Measurements from ENCODE around the gene NFIB. TPM values are rescaled to one million over a fixed set of nuclear protein-coding genes. Genes with fewer than 3 reads are reported as not detected.

Gene NFIB
- total and polyA plus RNA-seq, 4 experiments from 2014 or later: not detected

DNA sequence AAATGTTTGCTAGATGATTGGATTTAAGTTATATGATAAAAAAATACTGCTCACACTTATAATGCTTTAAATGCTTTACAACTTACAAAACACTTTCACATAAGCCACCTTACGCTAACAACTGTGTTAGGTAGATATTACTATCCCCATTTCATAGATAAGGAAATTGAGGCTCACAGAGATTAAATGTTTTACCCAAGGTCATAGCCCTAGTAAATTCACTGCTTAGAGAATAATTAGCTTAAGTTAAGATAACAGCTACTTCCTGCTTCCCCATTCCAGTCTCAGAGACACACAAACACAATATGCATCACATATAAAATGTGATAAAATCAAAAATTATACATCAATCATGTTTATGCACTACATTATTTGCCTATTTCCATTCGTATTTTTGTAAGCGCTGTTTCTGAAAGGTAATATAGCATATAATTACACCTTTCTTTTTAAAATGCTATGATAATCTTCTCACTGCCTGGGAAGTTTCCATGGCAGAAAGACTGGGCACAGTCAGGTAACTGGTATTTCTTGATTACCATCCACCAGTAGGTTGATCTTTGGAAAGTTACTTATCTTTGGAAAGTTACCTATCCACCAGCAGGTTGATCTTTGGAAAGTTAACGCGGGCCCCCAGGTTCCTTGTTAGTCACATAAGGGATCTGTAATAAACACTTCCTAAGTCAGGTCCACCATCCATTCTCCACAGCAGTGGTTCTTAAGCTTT, 101.1 kb downstream of the NFIB start:
- Histone ChIP-seq H3K27ac (ENCODE audit: low read depth, low read length) (no peak overlapping the region), H3K9me3 (ENCODE audit: control insufficient read depth in 1 of 2, low read length in 2 of 2) (no peaks in the 10 kb centered on the region), H3K36me3 (ENCODE audit: insufficient read depth, low read length) (no peaks in the 10 kb centered on the region), H3K27me3 (ENCODE audit: insufficient read depth, low read length) (no peaks in the 10 kb centered on the region), H3K4me1 (ENCODE audit: insufficient read depth, low read length) (no peaks in the 10 kb centered on the region), H3K4me3 (ENCODE audit: low read length in 2 of 2) (no peak overlapping the region)
- Mint-ChIP-seq H3K36me3 (no peaks in the 10 kb centered on the region), H3K27ac (no peak overlapping the region), H3K4me1 (no peaks in the 10 kb centered on the region), H3K27me3 (peaks cover 2 to 5% of the 10 kb centered on the region in 2 donors), H3K4me3 (no peak overlapping the region), H3K9me3 (peaks cover 0 to 2% (median 0%) of the 10 kb centered on the region in 8 donors)
- ChIA-PET POLR2A (ENCODE audit: partially characterized antibody) (no interaction called here), CTCF (ENCODE audit: partially characterized antibody) (no interaction called here)
- no peak for DNase-seq
- intact Hi-C loops (cut with micrococcal nuclease): no loop called here

- H3K27ac ChIP-seq (ENCODE audit: low read depth, low read length): no peak overlapping the region
- intact Hi-C loops (cut with micrococcal nuclease): no loop called here
- Mint-ChIP-seq H3K4me1 (no peaks in the 10 kb centered on the region), H3K9me3 (peaks cover 0 to 2% (median 0%) of the 10 kb centered on the region in 8 donors), H3K27me3 (peaks cover 2 to 5% of the 10 kb centered on the region in 2 donors), H3K27ac (no peak overlapping the region), H3K36me3 (no peaks in the 10 kb centered on the region), H3K4me3 (no peak overlapping the region)
- no peaks in the 10 kb centered on the region for H3K9me3 ChIP-seq (ENCODE audit: control insufficient read depth in 1 of 2, low read length in 2 of 2)
- H3K27me3 ChIP-seq (ENCODE audit: insufficient read depth, low read length): no peaks in the 10 kb centered on the region
- no peak overlapping the region for H3K4me3 ChIP-seq (ENCODE audit: low read length in 2 of 2)
- CTCF ChIA-PET (ENCODE audit: partially characterized antibody): no interaction called here
- DNase-seq: no peak
- POLR2A ChIA-PET (ENCODE audit: partially characterized antibody): no interaction called here
- no peaks in the 10 kb centered on the region for H3K36me3 ChIP-seq (ENCODE audit: insufficient read depth, low read length)
- H3K4me1 ChIP-seq (ENCODE audit: insufficient read depth, low read length): no peaks in the 10 kb centered on the region
Measured at GRCh38 chr9:14212077-14212476, 101.9 kb downstream of the NFIB start.

DNA sequence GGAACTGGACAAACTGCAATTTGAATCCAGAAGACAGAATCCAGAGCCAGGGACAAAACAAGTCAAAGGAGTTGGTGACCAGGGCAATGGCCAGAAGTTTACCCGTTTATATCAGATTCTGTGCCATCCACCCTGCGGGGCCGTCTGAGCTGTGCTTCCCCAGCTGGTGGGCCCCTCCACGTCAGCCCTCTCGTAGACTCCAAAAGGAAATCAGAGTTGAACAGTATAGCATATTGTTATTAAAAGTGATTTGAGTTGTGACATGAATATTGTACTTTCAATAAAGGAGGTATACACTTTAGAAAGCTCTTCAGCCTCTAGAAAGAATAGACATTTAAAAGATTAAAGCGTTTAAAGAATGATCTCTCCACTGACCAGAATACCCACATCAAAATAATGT, 102.4 kb downstream of the NFIB start:
- Mint-ChIP-seq H3K4me3 (no peak overlapping the region), H3K36me3 (no peaks in the 10 kb centered on the region), H3K9me3 (peaks cover 0 to 2% (median 0%) of the 10 kb centered on the region in 8 donors), H3K27ac (no peak overlapping the region), H3K27me3 (peaks cover 2 to 5% of the 10 kb centered on the region in 2 donors), H3K4me1 (no peaks in the 10 kb centered on the region)
- intact Hi-C loops (cut with micrococcal nuclease): no loop called here
- Histone ChIP-seq H3K4me3 (ENCODE audit: low read length in 2 of 2) (no peak overlapping the region), H3K27me3 (ENCODE audit: insufficient read depth, low read length) (no peaks in the 10 kb centered on the region), H3K36me3 (ENCODE audit: insufficient read depth, low read length) (no peaks in the 10 kb centered on the region), H3K9me3 (ENCODE audit: control insufficient read depth in 1 of 2, low read length in 2 of 2) (no peaks in the 10 kb centered on the region), H3K27ac (ENCODE audit: low read depth, low read length) (no peak overlapping the region), H3K4me1 (ENCODE audit: insufficient read depth, low read length) (no peaks in the 10 kb centered on the region)
- ChIA-PET CTCF (ENCODE audit: partially characterized antibody) (no interaction called here), POLR2A (ENCODE audit: partially characterized antibody) (no interaction called here)
- DNase-seq: no peak

DNA sequence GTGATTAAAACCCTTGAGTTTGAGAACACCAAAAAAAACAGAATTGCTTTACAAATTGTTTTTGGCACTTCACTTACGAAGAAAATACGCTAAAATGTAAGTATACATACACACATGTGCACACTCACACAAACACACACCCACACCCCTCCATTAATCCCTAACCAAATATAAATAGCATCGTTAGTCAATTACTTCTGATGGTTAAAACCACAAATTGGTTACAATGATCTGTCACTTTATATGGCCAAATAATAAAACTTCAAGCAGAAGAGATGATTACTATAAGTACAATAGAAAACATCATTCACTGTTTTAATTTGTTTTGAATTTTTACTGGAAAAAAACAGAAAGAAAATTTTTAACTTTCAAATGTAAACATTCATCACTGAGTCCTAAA, 103.5 kb downstream of the NFIB start:
- no peaks in the 10 kb centered on the region for H3K9me3 ChIP-seq (ENCODE audit: control insufficient read depth in 1 of 2, low read length in 2 of 2)
- DNase-seq: no peak
- Mint-ChIP-seq H3K36me3 (no peaks in the 10 kb centered on the region), H3K4me1 (no peaks in the 10 kb centered on the region), H3K27me3 (peaks cover 3 to 5% of the 10 kb centered on the region in 2 donors), H3K27ac (no peak overlapping the region), H3K4me3 (no peak overlapping the region), H3K9me3 (peaks cover 0 to 2% (median 0%) of the 10 kb centered on the region in 8 donors)
- ChIA-PET POLR2A (ENCODE audit: partially characterized antibody) (no interaction called here), CTCF (ENCODE audit: partially characterized antibody) (no interaction called here)
- no peak overlapping the region for H3K4me3 ChIP-seq (ENCODE audit: low read length in 2 of 2)
- no peaks in the 10 kb centered on the region for H3K4me1 ChIP-seq (ENCODE audit: insufficient read depth, low read length)
- no peak overlapping the region for H3K27ac ChIP-seq (ENCODE audit: low read depth, low read length)
- no peaks in the 10 kb centered on the region for H3K27me3 ChIP-seq (ENCODE audit: insufficient read depth, low read length)
- H3K36me3 ChIP-seq (ENCODE audit: insufficient read depth, low read length): no peaks in the 10 kb centered on the region
- intact Hi-C loops (cut with micrococcal nuclease): no loop called here

DNA sequence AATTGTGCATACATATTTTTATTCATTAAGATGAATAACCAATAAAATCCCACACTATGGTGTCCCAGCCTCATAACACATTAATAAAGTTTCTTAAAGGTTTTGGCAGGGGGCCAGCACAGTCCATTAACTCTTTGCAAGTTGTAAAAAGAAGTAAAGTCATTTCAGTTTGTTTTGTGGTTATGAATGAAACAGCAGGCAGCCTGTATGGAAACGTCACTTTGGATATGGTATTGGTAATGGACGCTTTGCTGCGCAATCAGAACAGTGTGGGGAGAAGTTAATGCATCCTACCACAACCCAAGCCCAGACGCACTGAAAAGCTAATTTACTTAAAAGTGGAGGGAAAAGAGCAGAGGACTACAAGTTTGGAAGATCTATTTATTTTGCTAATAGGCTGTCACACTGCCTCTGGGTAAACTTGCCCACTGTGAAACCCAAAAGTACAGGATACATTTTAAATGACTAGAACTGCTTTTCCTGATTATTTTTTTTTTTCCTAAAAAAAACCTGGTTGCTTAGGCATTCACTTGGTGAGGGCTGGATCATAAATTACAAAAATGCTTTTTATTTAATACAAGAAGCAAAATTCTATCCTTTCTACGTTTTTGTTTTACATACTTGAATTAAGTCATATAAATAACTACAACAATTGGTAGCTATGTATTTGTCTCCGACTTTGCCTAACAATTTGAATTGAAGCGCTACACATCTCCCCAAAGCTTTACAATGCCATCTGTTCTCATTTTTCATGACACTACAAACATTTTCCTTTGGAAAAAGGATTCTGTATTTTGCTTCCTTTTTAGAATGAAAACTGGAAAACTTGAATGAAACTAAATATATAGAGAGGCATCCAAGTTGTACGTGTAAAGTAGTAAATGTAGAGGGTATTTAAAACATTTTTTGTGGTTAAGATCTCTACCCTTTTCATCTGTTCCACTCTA, 104.3 kb downstream of the NFIB start:
- Mint-ChIP-seq H3K4me1 (no peaks in the 10 kb centered on the region), H3K9me3 (peaks cover 0 to 2% (median 0%) of the 10 kb centered on the region in 8 donors)

GRCh38 chr9:14207352-14207995, 106.5 kb downstream of the NFIB start:
- no peaks in the 10 kb centered on the region for H3K4me1 Mint-ChIP-seq
- intact Hi-C loops (cut with micrococcal nuclease): no loop called here
- H3K27ac ChIP-seq (ENCODE audit: low read depth, low read length): no peak overlapping the region
- no peaks in the 10 kb centered on the region for H3K27me3 ChIP-seq (ENCODE audit: insufficient read depth, low read length)
- H3K27me3 Mint-ChIP-seq: peaks cover 3% of the 10 kb centered on the region in 2 donors
- ChIA-PET POLR2A (ENCODE audit: partially characterized antibody) (no interaction called here), CTCF (ENCODE audit: partially characterized antibody) (no interaction called here)
- H3K36me3 Mint-ChIP-seq: no peaks in the 10 kb centered on the region
- H3K9me3 Mint-ChIP-seq: peaks cover 0 to 6% (median 0%) of the 10 kb centered on the region in 8 donors
- no peaks in the 10 kb centered on the region for H3K4me1 ChIP-seq (ENCODE audit: insufficient read depth, low read length)
- no peak overlapping the region for H3K4me3 Mint-ChIP-seq
- H3K27ac Mint-ChIP-seq: no peak overlapping the region
- no peak for DNase-seq
- no peak overlapping the region for H3K4me3 ChIP-seq (ENCODE audit: low read length in 2 of 2)
- no peaks in the 10 kb centered on the region for H3K9me3 ChIP-seq (ENCODE audit: control insufficient read depth in 1 of 2, low read length in 2 of 2)
- no peaks in the 10 kb centered on the region for H3K36me3 ChIP-seq (ENCODE audit: insufficient read depth, low read length)

More for the DNA sequence above, 104.3 kb downstream of the NFIB start:
- Mint-ChIP-seq H3K27ac (no peak overlapping the region), H3K36me3 (no peaks in the 10 kb centered on the region), H3K27me3 (peaks cover 3 to 5% of the 10 kb centered on the region in 2 donors), H3K4me3 (no peak overlapping the region)
- no peaks in the 10 kb centered on the region for H3K36me3 ChIP-seq (ENCODE audit: insufficient read depth, low read length)
- intact Hi-C loops (cut with micrococcal nuclease): no loop called here
- no peaks in the 10 kb centered on the region for H3K4me1 ChIP-seq (ENCODE audit: insufficient read depth, low read length)
- ChIA-PET CTCF (ENCODE audit: partially characterized antibody) (interaction anchor here (0.6 kb wide), 1 partner anchor 60 kb away, joined by 3 read pairs; no protein-coding TSS in a partner anchor), POLR2A (ENCODE audit: partially characterized antibody) (no interaction called here)
- DNase-seq: no peak
- no peak overlapping the region for H3K27ac ChIP-seq (ENCODE audit: low read depth, low read length)
- H3K9me3 ChIP-seq (ENCODE audit: control insufficient read depth in 1 of 2, low read length in 2 of 2): no peaks in the 10 kb centered on the region
- no peak overlapping the region for H3K4me3 ChIP-seq (ENCODE audit: low read length in 2 of 2)
- no peaks in the 10 kb centered on the region for H3K27me3 ChIP-seq (ENCODE audit: insufficient read depth, low read length)

GRCh38 chr9:14205463-14205862, 108.5 kb downstream of the NFIB start:
- no peaks in the 10 kb centered on the region for H3K27me3 ChIP-seq (ENCODE audit: insufficient read depth, low read length)
- POLR2A ChIA-PET (ENCODE audit: partially characterized antibody): no interaction called here
- Mint-ChIP-seq H3K27ac (no peak overlapping the region), H3K27me3 (peaks cover 3% of the 10 kb centered on the region in 2 donors), H3K9me3 (peaks cover 0 to 6% (median 0%) of the 10 kb centered on the region in 8 donors), H3K4me1 (no peaks in the 10 kb centered on the region), H3K36me3 (no peaks in the 10 kb centered on the region), H3K4me3 (no peak overlapping the region)
- H3K4me3 ChIP-seq (ENCODE audit: low read length in 2 of 2): no peak overlapping the region
- H3K9me3 ChIP-seq (ENCODE audit: control insufficient read depth in 1 of 2, low read length in 2 of 2): no peaks in the 10 kb centered on the region
- intact Hi-C loops (cut with micrococcal nuclease): no loop called here
- no peak for DNase-seq
- CTCF ChIA-PET (ENCODE audit: partially characterized antibody): no interaction called here
- H3K4me1 ChIP-seq (ENCODE audit: insufficient read depth, low read length): no peaks in the 10 kb centered on the region
- H3K27ac ChIP-seq (ENCODE audit: low read depth, low read length): no peak overlapping the region
- H3K36me3 ChIP-seq (ENCODE audit: insufficient read depth, low read length): no peaks in the 10 kb centered on the region

Measured in CD4-positive, alpha-beta memory T cell (primary cell).